GM19099 (cell line): ENCODE data around the gene ACKR3.

Experiments
- POLR2A ChIP-seq: IDR thresholded peaks from 3 replicates; pipeline ENCODE4 v1.6.1; 2011; ENCODE audit warnings: low read depth; ENCODE audit not compliant: insufficient read length; ENCODE audit errors: extremely low read depth

The ACKR3 gene

GRCh38 chr2:236629961-236630872 is 60.6 kb downstream of the ACKR3 start:
- TF ChIP-seq POLR2A = no peak

GRCh38 chr2:236631281-236631855 is 61.7 kb downstream of the ACKR3 start:
- no peak for TF ChIP-seq POLR2A

- TF ChIP-seq POLR2A = no peak
Observed at GRCh38 chr2:236631856-236632291, 62.2 kb downstream of the ACKR3 start.
